D341Med (cell line): Measurements from ENCODE around the gene PPFIA2.

ENCODE experiments used
- DNase-seq: peaks from one replicate; pipeline ENCODE4 v3.0.0; 2012; ENCODE audit warnings: low spot score

PPFIA2 gene

GRCh38 chr12:81441629-81442028 is 317.5 kb downstream of the PPFIA2 start:
- DNase-seq, result no peak

GRCh38 chr12:81440001-81440400 is 319.1 kb downstream of the PPFIA2 start:
- DNase-seq, result no peak

- DNase-seq, result no peak
These were observed 319.8 kb downstream of the PPFIA2 start for GRCh38 chr12:81439344-81439743.

GRCh38 chr12:81417056-81417455 is 342.1 kb downstream of the PPFIA2 start:
- no peak for DNase-seq

GRCh38 chr12:81416571-81416970 is 342.6 kb downstream of the PPFIA2 start:
- DNase-seq, result no peak

GRCh38 chr12:81414441-81414840 is 344.7 kb downstream of the PPFIA2 start:
- no peak for DNase-seq

- no peak for DNase-seq
These were observed 346.2 kb downstream of the PPFIA2 start for GRCh38 chr12:81412940-81413339.

- no peak for DNase-seq
These were observed 355.8 kb downstream of the PPFIA2 start for GRCh38 chr12:81403348-81403747.

GRCh38 chr12:81401241-81401640 is 357.9 kb downstream of the PPFIA2 start:
- DNase-seq, result no peak

- DNase-seq, result no peak
These were observed 359.1 kb downstream of the PPFIA2 start for GRCh38 chr12:81400024-81400423.

GRCh38 chr12:81395431-81395830 is 363.7 kb downstream of the PPFIA2 start:
- DNase-seq, result no peak

GRCh38 chr12:81389550-81390099 is 369.5 kb downstream of the PPFIA2 start:
- DNase-seq, result no peak

- no peak for DNase-seq
These were observed 373.0 kb downstream of the PPFIA2 start for GRCh38 chr12:81386101-81386500.

- DNase-seq, result no peak
These were observed 377.2 kb downstream of the PPFIA2 start for GRCh38 chr12:81381951-81382350.

- DNase-seq, result no peak
These were observed 380.4 kb downstream of the PPFIA2 start for GRCh38 chr12:81378601-81379285.

- no peak for DNase-seq
These were observed 381.4 kb downstream of the PPFIA2 start for GRCh38 chr12:81377771-81378170.

GRCh38 chr12:81375969-81376368 is 383.2 kb downstream of the PPFIA2 start:
- DNase-seq, result no peak

GRCh38 chr12:81370456-81370855 is 388.7 kb downstream of the PPFIA2 start:
- no peak for DNase-seq

GRCh38 chr12:81369175-81369574 is 390.0 kb downstream of the PPFIA2 start:
- no peak for DNase-seq

- no peak for DNase-seq
These were observed 393.9 kb downstream of the PPFIA2 start for GRCh38 chr12:81365284-81365683.

- no peak for DNase-seq
These were observed 398.2 kb downstream of the PPFIA2 start for GRCh38 chr12:81360916-81361315.

- no peak for DNase-seq
These were observed 399.4 kb downstream of the PPFIA2 start for GRCh38 chr12:81359736-81360135.

- DNase-seq, result no peak
These were observed 404.7 kb downstream of the PPFIA2 start for GRCh38 chr12:81354327-81354932.

GRCh38 chr12:81350309-81350708 is 408.8 kb downstream of the PPFIA2 start:
- DNase-seq, result no peak
